Midbrain (tissue), 1 donor: ENCODE measurements around the gene PTPN13.
"Not testable (repeated sequence)": the region's sequence is repeated elsewhere in the genome, so short reads cannot be mapped to it uniquely, and the experiment has no call there.

ENCODE experiments used
- DNase-seq: peaks from one replicate; lab custom pipeline; 2025; lab: John Stamatoyannopoulos, UW

Gene PTPN13

GRCh38 chr4:86641516-86642090 lies 47.5 kb downstream of the PTPN13 start:
- no peak for DNase-seq

- DNase-seq = no peak
Observed at GRCh38 chr4:86644892-86645291, 50.8 kb downstream of the PTPN13 start.

- no peak for DNase-seq
Observed at GRCh38 chr4:86652332-86652932, 58.3 kb downstream of the PTPN13 start.

- no peak for DNase-seq
Observed at GRCh38 chr4:86653237-86653865, 59.2 kb downstream of the PTPN13 start.

GRCh38 chr4:86656781-86657180 lies 62.7 kb downstream of the PTPN13 start:
- DNase-seq = not testable (repeated sequence)

- DNase-seq = no peak
Observed at GRCh38 chr4:86657382-86657781, 63.3 kb downstream of the PTPN13 start.

GRCh38 chr4:86657910-86658309 lies 63.8 kb downstream of the PTPN13 start:
- no peak for DNase-seq

GRCh38 chr4:86660401-86660800 lies 66.3 kb downstream of the PTPN13 start:
- DNase-seq = no peak

GRCh38 chr4:86661006-86661405 lies 66.9 kb downstream of the PTPN13 start:
- DNase-seq = no peak

- no peak for DNase-seq
Observed at GRCh38 chr4:86661418-86661817, 67.3 kb downstream of the PTPN13 start.

GRCh38 chr4:86664959-86665358 lies 70.8 kb downstream of the PTPN13 start:
- no peak for DNase-seq

GRCh38 chr4:86670298-86670697 lies 76.2 kb downstream of the PTPN13 start:
- DNase-seq = no peak

GRCh38 chr4:86670756-86671155 lies 76.6 kb downstream of the PTPN13 start:
- no peak for DNase-seq

GRCh38 chr4:86675548-86675947 lies 81.4 kb downstream of the PTPN13 start:
- no peak for DNase-seq

GRCh38 chr4:86678796-86679195 lies 84.7 kb downstream of the PTPN13 start:
- no peak for DNase-seq

GRCh38 chr4:86679441-86679840 lies 85.3 kb downstream of the PTPN13 start:
- no peak for DNase-seq

- DNase-seq = no peak
Observed at GRCh38 chr4:86683167-86683566, 89.1 kb downstream of the PTPN13 start.

GRCh38 chr4:86683983-86684382 lies 89.9 kb downstream of the PTPN13 start:
- DNase-seq = no peak

GRCh38 chr4:86685401-86685800 lies 91.3 kb downstream of the PTPN13 start:
- DNase-seq = no peak

GRCh38 chr4:86686741-86687140 lies 92.6 kb downstream of the PTPN13 start:
- DNase-seq = no peak

GRCh38 chr4:86688026-86688425 lies 93.9 kb downstream of the PTPN13 start:
- DNase-seq = no peak

- no peak for DNase-seq
Observed at GRCh38 chr4:86704601-86705000, 110.5 kb downstream of the PTPN13 start.

- no peak for DNase-seq
Observed at GRCh38 chr4:86706923-86707597, 112.9 kb downstream of the PTPN13 start.
